KMS-11 (cell line): Measurements from ENCODE around the gene ABTB1.

Source experiments
- H2AFZ ChIP-seq: fragments of 200-600 bp; sonication (generic); 2 replicates; pipeline ENCODE4 v1.6.1; 2016; ENCODE audit warnings: antibody characterized with exemption, mixed run types, low read depth
- H3K27ac ChIP-seq: fragments of 200-600 bp; sonication (generic); 2 replicates; pipeline ENCODE4 v1.6.1; 2016; ENCODE audit warnings: mild to moderate bottlenecking, mixed run types
- H3K27me3 ChIP-seq: fragments of 200-600 bp; sonication (generic); 2 replicates; pipeline ENCODE4 v1.6.1; 2017; ENCODE audit warnings: mild to moderate bottlenecking, low read depth, mixed run types, moderate library complexity; ENCODE audit not compliant: insufficient read depth
- H3K36me3 ChIP-seq: fragments of 200-600 bp; sonication (generic); 2 replicates; pipeline ENCODE4 v1.6.1; 2017; ENCODE audit warnings: mild to moderate bottlenecking, mixed run types; ENCODE audit not compliant: insufficient read depth
- H3K4me1 ChIP-seq: fragments of 200-600 bp; sonication (generic); 2 replicates; pipeline ENCODE4 v1.6.1; 2016; ENCODE audit warnings: mild to moderate bottlenecking, low read depth, mixed run types; ENCODE audit not compliant: poor library complexity, severe bottlenecking
- H3K4me2 ChIP-seq: fragments of 200-600 bp; sonication (generic); 2 replicates; pipeline ENCODE4 v1.7.0; 2016; ENCODE audit warnings: mild to moderate bottlenecking, mixed run types
- H3K4me3 ChIP-seq: fragments of 200-600 bp; sonication (generic); IDR thresholded peaks from 2 replicates; pipeline ENCODE4 v1.6.1; 2017; ENCODE audit warnings: low read depth, low read length, mixed read lengths; ENCODE audit not compliant: insufficient read depth
- H3K79me2 ChIP-seq: fragments of 200-600 bp; sonication (generic); 2 replicates; pipeline ENCODE4 v1.6.1; 2016; ENCODE audit warnings: low read depth, mixed run types; ENCODE audit not compliant: insufficient read depth
- H3K9ac ChIP-seq: fragments of 200-600 bp; sonication (generic); 2 replicates; pipeline ENCODE4 v1.6.1; 2016; ENCODE audit warnings: mild to moderate bottlenecking, mixed run types
- H4K20me1 ChIP-seq: fragments of 200-600 bp; sonication (generic); 2 replicates; pipeline ENCODE4 v1.6.1; 2016; ENCODE audit warnings: mild to moderate bottlenecking, mixed run types; ENCODE audit not compliant: insufficient read depth
- TF ChIP-seq, protein P1 (sequence below): fragments of 200-600 bp; sonication (generic); conservative IDR thresholded peaks from 2 replicates; pipeline ENCODE4 v1.6.1; 2017; ENCODE audit warnings: low read depth, mild to moderate bottlenecking, antibody characterized with exemption, low read length, moderate library complexity, mixed read lengths

Gene ABTB1

DNA sequence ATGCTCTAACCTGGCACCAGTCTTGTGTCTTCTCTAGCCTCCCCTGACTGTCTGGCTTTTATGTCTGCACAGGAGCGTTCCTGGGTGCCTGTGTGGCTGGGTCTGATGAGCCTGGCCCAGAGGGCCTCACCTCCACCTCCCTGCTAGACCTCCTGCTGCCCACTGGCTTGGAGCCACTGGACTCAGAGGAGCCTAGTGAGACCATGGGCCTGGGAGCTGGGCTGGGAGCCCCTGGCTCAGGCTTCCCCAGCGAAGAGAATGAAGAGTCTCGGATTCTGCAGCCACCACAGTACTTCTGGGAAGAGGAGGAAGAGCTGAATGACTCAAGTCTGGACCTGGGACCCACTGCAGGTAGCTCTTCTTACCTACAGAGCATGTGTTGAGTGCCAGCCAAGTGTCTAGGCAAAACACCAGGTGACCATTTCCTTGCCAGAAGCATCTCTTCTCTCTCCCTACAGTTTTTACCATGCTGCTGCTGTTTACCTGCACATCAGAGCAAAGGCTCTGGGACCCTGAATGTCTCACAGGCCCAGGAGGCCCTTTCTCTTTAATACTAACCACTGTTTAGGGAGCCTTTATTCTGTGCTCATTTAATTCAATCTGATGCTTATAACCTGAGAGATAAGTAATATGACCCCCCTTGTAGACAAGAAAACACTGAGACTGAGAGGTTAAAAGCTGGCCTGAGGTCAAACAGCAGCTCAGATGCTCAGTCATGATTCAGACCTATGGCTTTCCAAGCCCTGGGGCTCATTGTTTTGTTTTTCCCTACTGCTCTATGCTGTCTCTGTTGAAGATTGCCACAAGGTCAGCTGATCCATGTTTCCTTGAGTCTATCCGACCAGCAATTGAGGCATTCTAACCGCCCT lies 33.3 kb upstream of the ABTB1 start:
- Histone ChIP-seq H3K27ac (no peak overlapping the region), H3K4me3 (no peak overlapping the region), H2AFZ (no peak overlapping the region), H3K9ac (no peak overlapping the region), H3K79me2 (no peaks in the 10 kb centered on the region), H3K27me3 (no peaks in the 10 kb centered on the region), H3K4me2 (no peak overlapping the region), H3K36me3 (no peaks in the 10 kb centered on the region), H4K20me1 (no peaks in the 10 kb centered on the region), H3K4me1 (peaks cover 15% of the 10 kb centered on the region)
- TF ChIP-seq, protein P1, sequence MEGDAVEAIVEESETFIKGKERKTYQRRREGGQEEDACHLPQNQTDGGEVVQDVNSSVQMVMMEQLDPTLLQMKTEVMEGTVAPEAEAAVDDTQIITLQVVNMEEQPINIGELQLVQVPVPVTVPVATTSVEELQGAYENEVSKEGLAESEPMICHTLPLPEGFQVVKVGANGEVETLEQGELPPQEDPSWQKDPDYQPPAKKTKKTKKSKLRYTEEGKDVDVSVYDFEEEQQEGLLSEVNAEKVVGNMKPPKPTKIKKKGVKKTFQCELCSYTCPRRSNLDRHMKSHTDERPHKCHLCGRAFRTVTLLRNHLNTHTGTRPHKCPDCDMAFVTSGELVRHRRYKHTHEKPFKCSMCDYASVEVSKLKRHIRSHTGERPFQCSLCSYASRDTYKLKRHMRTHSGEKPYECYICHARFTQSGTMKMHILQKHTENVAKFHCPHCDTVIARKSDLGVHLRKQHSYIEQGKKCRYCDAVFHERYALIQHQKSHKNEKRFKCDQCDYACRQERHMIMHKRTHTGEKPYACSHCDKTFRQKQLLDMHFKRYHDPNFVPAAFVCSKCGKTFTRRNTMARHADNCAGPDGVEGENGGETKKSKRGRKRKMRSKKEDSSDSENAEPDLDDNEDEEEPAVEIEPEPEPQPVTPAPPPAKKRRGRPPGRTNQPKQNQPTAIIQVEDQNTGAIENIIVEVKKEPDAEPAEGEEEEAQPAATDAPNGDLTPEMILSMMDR, result no peak

- Histone ChIP-seq H3K27me3 (no peaks in the 10 kb centered on the region), H3K27ac (no peak overlapping the region), H3K79me2 (no peaks in the 10 kb centered on the region), H3K4me1 (peaks cover 15% of the 10 kb centered on the region), H2AFZ (no peak overlapping the region), H4K20me1 (no peaks in the 10 kb centered on the region), H3K9ac (no peak overlapping the region), H3K4me3 (no peak overlapping the region), H3K4me2 (no peak overlapping the region), H3K36me3 (no peaks in the 10 kb centered on the region)
- TF ChIP-seq, protein P1, result no peak
Observed at GRCh38 chr3:127640042-127640355, 32.8 kb upstream of the ABTB1 start.

- TF ChIP-seq, protein P1, result no peak
- Histone ChIP-seq H3K4me1 (no peaks in the 10 kb centered on the region), H3K36me3 (no peaks in the 10 kb centered on the region), H3K27me3 (no peaks in the 10 kb centered on the region), H3K79me2 (no peaks in the 10 kb centered on the region), H3K4me3 (no peak overlapping the region), H4K20me1 (no peaks in the 10 kb centered on the region), H3K27ac (no peak overlapping the region), H3K4me2 (no peak overlapping the region), H3K9ac (no peak overlapping the region), H2AFZ (no peak overlapping the region)
Observed at GRCh38 chr3:127644641-127645370, 27.9 kb upstream of the ABTB1 start.

- Histone ChIP-seq H3K4me3 (no peak overlapping the region), H3K27me3 (no peaks in the 10 kb centered on the region), H3K27ac (no peak overlapping the region), H2AFZ (no peak overlapping the region), H3K79me2 (no peaks in the 10 kb centered on the region), H3K4me2 (no peak overlapping the region), H3K9ac (no peak overlapping the region), H3K4me1 (no peaks in the 10 kb centered on the region), H4K20me1 (no peaks in the 10 kb centered on the region), H3K36me3 (no peaks in the 10 kb centered on the region)
- TF ChIP-seq, protein P1, result no peak
Observed at GRCh38 chr3:127645371-127646015, 27.3 kb upstream of the ABTB1 start.
